ENCODE data around the gene ZNF586.
A peak's percentile ranks its signal among the peaks of the same experiment; 100 is the strongest.
"Not testable (repeated sequence)": the region's sequence is repeated elsewhere in the genome, so short reads cannot be mapped to it uniquely, and the experiment has no call there.

ZNF586 gene

GRCh38 chr19:57769345-57770131 lies at the start of gene ZNF586:
Gene ZNF586, plus strand, starts transcription at chr19:57769676. Its CDS starts 167 bp downstream, at chr19:57769843.
- DNase-seq, result peak; percentile 88 to 90

GRCh38 chr19:57719901-57720519 lies 49.5 kb upstream of the ZNF586 start:
- DNase-seq, result no peak

- DNase-seq, result no peak
Observed at GRCh38 chr19:57720878-57721277, 48.6 kb upstream of the ZNF586 start.

GRCh38 chr19:57738320-57738719 lies 31.2 kb upstream of the ZNF586 start:
- DNase-seq, result peak; percentile 3 to 4

GRCh38 chr19:57738770-57739169 lies 30.7 kb upstream of the ZNF586 start:
- DNase-seq, result not testable (repeated sequence)

GRCh38 chr19:57746580-57747471 lies 22.6 kb upstream of the ZNF586 start, which contains the start of gene ZNF776:
Gene ZNF776, plus strand, starts transcription at chr19:57746815. Its CDS starts 244 bp downstream, at chr19:57747059.
- DNase-seq, result peak; percentile 76 to 90

GRCh38 chr19:57747472-57747807 lies 22.0 kb upstream of the ZNF586 start:
- DNase-seq, result no peak

GRCh38 chr19:57748029-57748428 lies 21.4 kb upstream of the ZNF586 start:
- no peak for DNase-seq

GRCh38 chr19:57754091-57754673 lies 15.3 kb upstream of the ZNF586 start:
- no peak for DNase-seq

GRCh38 chr19:57755031-57755430 lies 14.4 kb upstream of the ZNF586 start:
- DNase-seq, result no peak

- no peak for DNase-seq
Observed at GRCh38 chr19:57757941-57758340, 11.5 kb upstream of the ZNF586 start.

- DNase-seq, result no peak
Observed at GRCh38 chr19:57759096-57759495, 10.4 kb upstream of the ZNF586 start.

- DNase-seq, result no peak
Observed at GRCh38 chr19:57771417-57771816, 1.9 kb downstream of the ZNF586 start.

- no peak for DNase-seq
Observed at GRCh38 chr19:57773488-57773887, 4.0 kb downstream of the ZNF586 start.

- no peak for DNase-seq
Observed at GRCh38 chr19:57776764-57777296, 7.4 kb downstream of the ZNF586 start.

- no peak for DNase-seq
Observed at GRCh38 chr19:57778336-57778735, 8.9 kb downstream of the ZNF586 start.

GRCh38 chr19:57779220-57779845 lies 9.9 kb downstream of the ZNF586 start:
- DNase-seq, result no peak

- no peak for DNase-seq
Observed at GRCh38 chr19:57786286-57786685, 16.8 kb downstream of the ZNF586 start.

GRCh38 chr19:57786906-57787305 lies 17.4 kb downstream of the ZNF586 start:
- DNase-seq, result no peak

GRCh38 chr19:57788114-57788692 lies 18.7 kb downstream of the ZNF586 start:
- DNase-seq, result no peak

- DNase-seq, result no peak
Observed at GRCh38 chr19:57789288-57789687, 19.8 kb downstream of the ZNF586 start.

GRCh38 chr19:57796580-57796979 lies 27.1 kb downstream of the ZNF586 start:
- not testable (repeated sequence) for DNase-seq
